ENCODE results near the gene ADA. TPM values are rescaled to one million over a fixed set of nuclear protein-coding genes. Genes with fewer than 3 reads are reported as not detected.

ADA gene
- total RNA-seq, 2 donors from 2014 or later, result 12.8 to 15.9 TPM

DNA sequence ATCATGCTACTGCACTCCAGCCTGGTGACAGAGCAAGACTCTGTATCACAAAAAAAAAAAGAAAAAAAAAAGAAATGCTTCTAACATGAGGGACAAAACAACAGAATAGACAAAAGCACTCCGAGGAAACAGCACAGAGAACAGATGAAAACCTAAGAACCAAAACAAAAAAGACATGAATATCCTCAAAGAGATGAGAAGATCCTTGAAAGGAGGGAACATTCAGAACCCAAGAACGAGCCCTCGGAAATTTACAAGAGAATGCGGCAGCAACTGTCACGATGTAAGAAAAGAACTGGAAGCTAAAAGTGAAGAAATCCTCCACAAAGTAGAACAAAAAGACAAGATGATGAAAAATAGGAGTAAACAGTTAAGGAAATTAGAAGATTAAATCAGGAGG is 21.2 kb downstream of the ADA start:
- no peak for DNase-seq
- TF ChIP-seq CTCF (conservative IDR thresholded peaks at IDR 0.05), result no peak
- H3K27me3 Mint-ChIP-seq (ENCODE audit: insufficient read depth), result peaks cover 4% of the 10 kb centered on the region
- no peak overlapping the region for H3K4me3 Mint-ChIP-seq
- peaks cover 3% of the 10 kb centered on the region for H3K4me1 Mint-ChIP-seq
- H3K36me3 Mint-ChIP-seq (ENCODE audit: low read depth), result peaks cover 2% of the 10 kb centered on the region
- no peak overlapping the region for H3K4me3 ChIP-seq (ENCODE audit: low read length)
- H3K9me3 Mint-ChIP-seq, result no peaks in the 10 kb centered on the region
- WGBS, 2 experiments (ENCODE audit: insufficient coverage in 1 of 2, insufficient read length in 1 of 2), result 84 to 89% methylated on average over 5 of the region's 5 CpGs
- H3K36me3 ChIP-seq (ENCODE audit: control insufficient read depth, insufficient read depth, low read length), result no peaks in the 10 kb centered on the region
- H3K9ac ChIP-seq (ENCODE audit: extremely low read depth, low read length, poor library complexity, severe bottlenecking), result no peak overlapping the region
- H3K27me3 ChIP-seq (ENCODE audit: control insufficient read depth, insufficient read depth, low read length, poor library complexity, severe bottlenecking), result no peaks in the 10 kb centered on the region
- H3K27ac ChIP-seq (ENCODE audit: low read depth, low read length), result no peak overlapping the region
- peaks cover 4% of the 10 kb centered on the region for H3K4me1 ChIP-seq (ENCODE audit: control insufficient read depth, insufficient read depth, low read length)
- no peaks in the 10 kb centered on the region for H3K9me3 ChIP-seq (ENCODE audit: control insufficient read depth, low read length)
- no peak overlapping the region for H3K27ac Mint-ChIP-seq

DNA sequence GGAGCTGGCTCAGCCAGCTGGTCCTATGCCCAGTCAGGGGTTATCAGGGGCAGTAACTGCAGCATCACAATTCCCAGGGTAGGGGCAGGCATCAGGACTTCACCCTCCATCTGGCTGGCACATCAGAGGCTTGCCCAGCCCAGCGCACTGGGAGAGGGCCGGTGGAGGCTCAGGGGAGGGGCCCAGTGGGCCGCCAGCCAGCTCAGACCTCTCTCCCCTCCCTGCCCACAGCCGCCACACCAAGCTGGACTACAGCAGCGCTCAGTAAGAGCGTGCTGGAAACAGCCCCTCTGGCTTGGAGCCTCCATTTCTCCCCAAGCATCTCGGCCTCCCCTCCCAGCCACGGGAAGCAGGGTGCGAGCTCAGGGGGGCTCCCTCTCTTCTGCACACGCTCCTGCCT is 22.0 kb downstream of the ADA start:
- H3K27me3 Mint-ChIP-seq (ENCODE audit: insufficient read depth), result peaks cover 7% of the 10 kb centered on the region
- no peaks in the 10 kb centered on the region for H3K9me3 Mint-ChIP-seq
- Histone ChIP-seq H3K4me3 (ENCODE audit: low read length) (no peak overlapping the region), H3K4me1 (ENCODE audit: control insufficient read depth, insufficient read depth, low read length) (peaks cover 4% of the 10 kb centered on the region), H3K27ac (ENCODE audit: low read depth, low read length) (no peak overlapping the region), H3K36me3 (ENCODE audit: control insufficient read depth, insufficient read depth, low read length) (no peaks in the 10 kb centered on the region), H3K27me3 (ENCODE audit: control insufficient read depth, insufficient read depth, low read length, poor library complexity, severe bottlenecking) (no peaks in the 10 kb centered on the region), H3K9me3 (ENCODE audit: control insufficient read depth, low read length) (no peaks in the 10 kb centered on the region), H3K9ac (ENCODE audit: extremely low read depth, low read length, poor library complexity, severe bottlenecking) (no peak overlapping the region)
- DNase-seq, result no peak
- H3K4me3 Mint-ChIP-seq, result no peak overlapping the region
- H3K27ac Mint-ChIP-seq, result no peak overlapping the region
- H3K4me1 Mint-ChIP-seq, result peaks cover 3% of the 10 kb centered on the region
- no peak for TF ChIP-seq CTCF (conservative IDR thresholded peaks at IDR 0.05)
- WGBS, 2 experiments (ENCODE audit: insufficient coverage in 1 of 2, insufficient read length in 1 of 2), result 87 to 93% methylated on average over 3 to 10 of the region's 10 CpGs
- H3K36me3 Mint-ChIP-seq (ENCODE audit: low read depth), result no peaks in the 10 kb centered on the region

DNA sequence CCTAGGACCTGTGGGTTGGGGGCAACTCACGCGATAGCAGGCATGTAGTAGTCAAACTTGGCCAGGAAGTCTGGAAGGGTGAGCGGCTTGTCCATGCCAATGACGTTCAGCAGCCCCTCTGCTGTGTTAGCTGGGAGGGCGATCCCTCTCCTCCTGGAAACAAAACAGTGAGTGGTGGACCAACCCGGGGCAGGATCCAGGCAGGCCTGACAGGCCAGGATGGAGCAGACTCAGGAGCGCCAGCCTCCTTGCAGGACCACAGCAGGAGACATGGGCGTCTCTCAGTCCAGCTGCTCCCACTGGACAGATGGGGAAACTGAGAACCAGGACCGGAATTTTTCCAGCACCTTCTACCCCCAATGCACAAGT is 22.5 kb downstream of the ADA start:
- Mint-ChIP-seq H3K27me3 (ENCODE audit: insufficient read depth) (peaks cover 7% of the 10 kb centered on the region), H3K9me3 (no peaks in the 10 kb centered on the region), H3K36me3 (ENCODE audit: low read depth) (peaks cover under 1% of the 10 kb centered on the region), H3K4me1 (peaks cover 3% of the 10 kb centered on the region), H3K4me3 (no peak overlapping the region), H3K27ac (no peak overlapping the region)
- Histone ChIP-seq H3K4me1 (ENCODE audit: control insufficient read depth, insufficient read depth, low read length) (peaks cover 4% of the 10 kb centered on the region), H3K9ac (ENCODE audit: extremely low read depth, low read length, poor library complexity, severe bottlenecking) (no peak overlapping the region), H3K36me3 (ENCODE audit: control insufficient read depth, insufficient read depth, low read length) (no peaks in the 10 kb centered on the region), H3K4me3 (ENCODE audit: low read length) (no peak overlapping the region), H3K27ac (ENCODE audit: low read depth, low read length) (no peak overlapping the region), H3K9me3 (ENCODE audit: control insufficient read depth, low read length) (no peaks in the 10 kb centered on the region), H3K27me3 (ENCODE audit: control insufficient read depth, insufficient read depth, low read length, poor library complexity, severe bottlenecking) (no peaks in the 10 kb centered on the region)
- no peak for TF ChIP-seq CTCF (conservative IDR thresholded peaks at IDR 0.05)
- no peak for DNase-seq
- 89 to 91% methylated on average over 7 to 9 of the region's 9 CpGs for WGBS, 2 experiments (ENCODE audit: insufficient coverage in 1 of 2, insufficient read length in 1 of 2)
